ENCODE measurements around the gene RAMACL. TPM values are rescaled to one million over a fixed set of nuclear protein-coding genes. Genes with fewer than 3 reads are reported as not detected.
A peak's percentile ranks its signal among the peaks of the same experiment; 100 is the strongest.

RAMACL gene
- total and polyA plus RNA-seq, 2 donors (not counting 1 experiment from before 2014, with no cell fraction given) = 0.22 to 5.0 TPM

GRCh38 chr6:166623318-166623717, 36.8 kb upstream of the RAMACL start:
- H3K27ac ChIP-seq (ENCODE audit: insufficient read depth, low read length) = no peak overlapping the region
- no peaks in the 10 kb centered on the region for H4K20me1 ChIP-seq (ENCODE audit: control insufficient read depth, extremely low read depth, insufficient read depth, low read length)
- no peak for TF ChIP-seq CTCF (conservative IDR thresholded peaks at IDR 0.05 in 1 of 2, IDR thresholded peaks at IDR 0.05 in 1 of 2; ENCODE audit: low read depth in 1 of 2, low read length in 2 of 2)
- TF ChIP-seq EZH2 (IDR thresholded peaks at IDR 0.05; ENCODE audit: low read length, missing control alignments) = no peak
- peak overlapping the region in 1 of 4 experiments; percentile 5 for H3K4me3 ChIP-seq (replicated peaks in 1 of 4; ENCODE audit: control extremely low read depth in 1 of 4, insufficient read depth in 1 of 4, low read depth in 3 of 4, low read length in 4 of 4)
- peaks cover 41% of the 10 kb centered on the region for H3K4me1 ChIP-seq (ENCODE audit: control insufficient read depth, extremely low read depth, insufficient read depth, low read length)
- H3K27me3 ChIP-seq (ENCODE audit: control insufficient read depth, insufficient read depth, low read length) = no peaks in the 10 kb centered on the region
- no peak overlapping the region for H2AFZ ChIP-seq (ENCODE audit: low read length)
- peaks cover 47% of the 10 kb centered on the region for H3K79me2 ChIP-seq (ENCODE audit: control insufficient read depth, insufficient read depth, low read length)
- peaks cover 5% of the 10 kb centered on the region for H3K36me3 ChIP-seq (ENCODE audit: control insufficient read depth, insufficient read depth, low read length)
- no peak overlapping the region for H3K9ac ChIP-seq (ENCODE audit: insufficient read depth, low read length)
- H3K9me3 ChIP-seq (ENCODE audit: control insufficient read depth, insufficient read depth, low read depth, low read length) = no peaks in the 10 kb centered on the region
- peak in 1 of 2 donors; percentile 52 for DNase-seq (ENCODE audit: low read depth in 2 of 2)
- H3K4me2 ChIP-seq (ENCODE audit: extremely low read depth, insufficient read depth, low read length) = peak overlapping the region; percentile 32

GRCh38 chr6:166621114-166621540, 34.6 kb upstream of the RAMACL start:
- no peaks in the 10 kb centered on the region for H3K9me3 ChIP-seq (ENCODE audit: control insufficient read depth, insufficient read depth, low read depth, low read length)
- TF ChIP-seq EZH2 (IDR thresholded peaks at IDR 0.05; ENCODE audit: low read length, missing control alignments) (no peak), CTCF (conservative IDR thresholded peaks at IDR 0.05 in 1 of 2, IDR thresholded peaks at IDR 0.05 in 1 of 2; ENCODE audit: low read depth in 1 of 2, low read length in 2 of 2) (no peak)
- no peak overlapping the region for H3K4me3 ChIP-seq (replicated peaks in 1 of 4; ENCODE audit: control extremely low read depth in 1 of 4, insufficient read depth in 1 of 4, low read depth in 3 of 4, low read length in 4 of 4)
- H2AFZ ChIP-seq (ENCODE audit: low read length) = no peak overlapping the region
- DNase-seq (ENCODE audit: low read depth in 2 of 2) = no peak
- H3K4me2 ChIP-seq (ENCODE audit: extremely low read depth, insufficient read depth, low read length) = peak overlapping the region; percentile 78
- peaks cover 41% of the 10 kb centered on the region for H3K4me1 ChIP-seq (ENCODE audit: control insufficient read depth, extremely low read depth, insufficient read depth, low read length)
- peaks cover 5% of the 10 kb centered on the region for H3K36me3 ChIP-seq (ENCODE audit: control insufficient read depth, insufficient read depth, low read length)
- no peaks in the 10 kb centered on the region for H3K27me3 ChIP-seq (ENCODE audit: control insufficient read depth, insufficient read depth, low read length)
- H3K79me2 ChIP-seq (ENCODE audit: control insufficient read depth, insufficient read depth, low read length) = peaks cover 59% of the 10 kb centered on the region
- H3K9ac ChIP-seq (ENCODE audit: insufficient read depth, low read length) = no peak overlapping the region
- H3K27ac ChIP-seq (ENCODE audit: insufficient read depth, low read length) = peak overlapping the region; percentile 76
- no peaks in the 10 kb centered on the region for H4K20me1 ChIP-seq (ENCODE audit: control insufficient read depth, extremely low read depth, insufficient read depth, low read length)

GRCh38 chr6:166620478-166621113, 34.1 kb upstream of the RAMACL start:
- H4K20me1 ChIP-seq (ENCODE audit: control insufficient read depth, extremely low read depth, insufficient read depth, low read length) = no peaks in the 10 kb centered on the region
- H2AFZ ChIP-seq (ENCODE audit: low read length) = no peak overlapping the region
- no peak overlapping the region for H3K9ac ChIP-seq (ENCODE audit: insufficient read depth, low read length)
- peaks cover 41% of the 10 kb centered on the region for H3K4me1 ChIP-seq (ENCODE audit: control insufficient read depth, extremely low read depth, insufficient read depth, low read length)
- H3K9me3 ChIP-seq (ENCODE audit: control insufficient read depth, insufficient read depth, low read depth, low read length) = no peaks in the 10 kb centered on the region
- TF ChIP-seq CTCF (conservative IDR thresholded peaks at IDR 0.05 in 1 of 2, IDR thresholded peaks at IDR 0.05 in 1 of 2; ENCODE audit: low read depth in 1 of 2, low read length in 2 of 2) (no peak), EZH2 (IDR thresholded peaks at IDR 0.05; ENCODE audit: low read length, missing control alignments) (no peak)
- H3K27ac ChIP-seq (ENCODE audit: insufficient read depth, low read length) = peak overlapping the region; percentile 76
- H3K27me3 ChIP-seq (ENCODE audit: control insufficient read depth, insufficient read depth, low read length) = no peaks in the 10 kb centered on the region
- peak overlapping the region; percentile 78 for H3K4me2 ChIP-seq (ENCODE audit: extremely low read depth, insufficient read depth, low read length)
- H3K4me3 ChIP-seq (replicated peaks in 1 of 4; ENCODE audit: control extremely low read depth in 1 of 4, insufficient read depth in 1 of 4, low read depth in 3 of 4, low read length in 4 of 4) = peak overlapping the region in 1 of 4 experiments; percentile 10
- DNase-seq (ENCODE audit: low read depth in 2 of 2) = peak; percentile 38 to 50
- H3K79me2 ChIP-seq (ENCODE audit: control insufficient read depth, insufficient read depth, low read length) = peaks cover 60% of the 10 kb centered on the region
- peaks cover 5% of the 10 kb centered on the region for H3K36me3 ChIP-seq (ENCODE audit: control insufficient read depth, insufficient read depth, low read length)

Measured in fibroblast of lung (primary cell).